DMS 273 (cell line): Measurements from ENCODE around the gene TMEM273.
"Not testable (repeated sequence)": the region's sequence is repeated elsewhere in the genome, so short reads cannot be mapped to it uniquely, and the experiment has no call there.

Experiments used
- DNase-seq: peaks from one replicate; lab custom pipeline; 2025; ENCODE audit not compliant: unreplicated experiment; lab: John Stamatoyannopoulos, UW

TMEM273 gene

GRCh38 chr10:49207113-49207512 is 18.9 kb upstream of the TMEM273 start:
- no peak for DNase-seq

- DNase-seq: no peak
Observed at GRCh38 chr10:49205206-49205605, 17.0 kb upstream of the TMEM273 start.

GRCh38 chr10:49204119-49204518 is 15.9 kb upstream of the TMEM273 start:
- DNase-seq: no peak

DNA sequence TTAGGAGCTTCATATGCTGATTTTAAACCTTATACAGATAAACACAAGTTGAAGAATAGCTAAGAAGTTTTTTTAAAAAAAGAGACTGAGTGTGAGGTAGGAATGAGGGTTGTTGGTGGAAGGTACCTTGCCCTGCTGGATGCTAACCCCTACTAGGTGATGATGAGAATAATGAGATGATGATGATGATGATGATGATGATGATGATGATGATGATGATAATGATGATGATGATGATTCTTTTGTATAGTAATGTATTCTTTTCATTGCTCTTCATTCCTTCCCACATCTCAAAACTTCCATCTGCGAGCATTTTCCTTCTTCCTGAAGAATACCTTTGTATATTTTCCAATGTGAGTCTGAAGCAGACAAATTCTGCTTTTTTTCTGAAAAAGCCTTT is 14.1 kb upstream of the TMEM273 start:
- DNase-seq: no peak

DNA sequence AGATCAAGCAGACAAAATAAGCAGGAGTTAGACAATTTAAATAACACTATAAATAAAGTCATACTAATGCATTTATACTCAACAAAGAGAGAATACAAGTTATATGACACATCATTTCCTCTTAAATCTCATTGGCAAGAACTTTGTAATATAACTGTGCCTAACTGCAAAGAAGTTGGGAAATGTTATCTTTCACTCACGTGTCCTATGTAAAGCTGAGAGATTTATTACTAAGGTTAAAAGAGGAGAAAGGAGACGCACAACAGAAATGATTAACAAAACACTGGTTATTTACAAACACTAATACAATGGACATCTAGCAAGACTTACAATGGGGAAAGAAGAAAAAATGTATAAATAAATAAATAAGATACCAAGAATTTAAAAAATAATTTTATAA is 12.7 kb upstream of the TMEM273 start:
- no peak for DNase-seq

GRCh38 chr10:49197171-49197570 is 9.0 kb upstream of the TMEM273 start:
- no peak for DNase-seq

DNA sequence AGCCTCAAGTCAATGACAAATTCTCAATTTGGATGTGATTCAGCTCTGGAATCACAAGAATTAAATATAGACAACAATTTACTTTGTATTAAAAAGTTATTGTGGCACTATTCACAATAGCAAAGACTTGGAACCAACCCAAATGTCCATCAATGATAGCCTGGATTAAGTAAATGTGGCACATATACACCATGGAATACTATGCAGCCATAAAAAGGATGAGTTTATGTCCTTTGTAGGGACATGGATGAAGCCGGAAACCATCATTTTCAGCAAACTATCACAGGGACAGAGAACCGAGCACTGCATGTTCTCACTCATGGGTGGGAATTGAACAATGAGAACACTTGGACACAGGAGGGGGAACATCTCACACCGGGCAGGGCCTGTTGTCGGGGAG is 7.7 kb upstream of the TMEM273 start:
- not testable (repeated sequence) for DNase-seq

- no peak for DNase-seq
Observed at GRCh38 chr10:49194212-49194920, 6.2 kb upstream of the TMEM273 start.

GRCh38 chr10:49191349-49191748 is 3.2 kb upstream of the TMEM273 start:
- DNase-seq: no peak

- no peak for DNase-seq
Observed at GRCh38 chr10:49189422-49189821, 1.2 kb upstream of the TMEM273 start.

- no peak for DNase-seq
Observed at GRCh38 chr10:49187044-49187484, 1.1 kb downstream of the TMEM273 start.

DNA sequence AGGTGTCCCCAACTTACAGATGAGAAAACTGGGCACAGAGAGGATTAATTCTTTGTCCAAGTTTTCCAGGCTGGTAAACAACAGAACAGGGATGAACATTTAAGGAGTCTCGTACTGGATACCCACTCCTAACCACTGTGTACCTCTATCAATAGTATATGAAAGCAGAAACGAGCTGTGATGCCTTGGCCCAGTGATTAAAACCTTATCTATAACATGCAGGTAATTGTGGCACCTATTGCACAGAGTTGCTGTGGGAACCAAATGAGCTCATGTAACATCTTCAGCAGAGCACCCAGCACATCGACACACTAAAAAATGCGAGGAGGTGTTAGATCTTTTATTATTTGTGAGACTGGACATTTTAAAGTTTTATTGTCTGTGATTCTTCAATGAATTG is 1.6 kb downstream of the TMEM273 start:
- no peak for DNase-seq

DNA sequence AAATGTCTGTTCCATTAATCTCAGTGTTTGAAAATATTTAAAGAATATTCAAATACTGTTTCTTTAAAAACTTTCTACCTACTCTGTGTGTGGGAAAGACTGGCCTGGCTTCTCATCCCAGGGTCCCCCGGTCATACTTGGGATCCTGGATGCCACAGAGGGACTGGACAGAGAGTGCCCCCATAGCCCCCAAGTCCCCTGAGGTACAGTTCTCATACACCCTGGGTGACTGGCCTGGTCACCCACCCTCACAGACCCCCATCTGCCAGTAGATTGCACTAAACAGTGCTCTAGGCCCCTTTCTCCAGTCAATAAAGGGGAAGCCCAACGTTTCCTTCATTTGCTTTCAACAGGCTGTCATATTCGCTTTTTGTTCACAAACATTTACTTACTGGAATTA is 3.0 kb downstream of the TMEM273 start:
- DNase-seq: no peak

DNA sequence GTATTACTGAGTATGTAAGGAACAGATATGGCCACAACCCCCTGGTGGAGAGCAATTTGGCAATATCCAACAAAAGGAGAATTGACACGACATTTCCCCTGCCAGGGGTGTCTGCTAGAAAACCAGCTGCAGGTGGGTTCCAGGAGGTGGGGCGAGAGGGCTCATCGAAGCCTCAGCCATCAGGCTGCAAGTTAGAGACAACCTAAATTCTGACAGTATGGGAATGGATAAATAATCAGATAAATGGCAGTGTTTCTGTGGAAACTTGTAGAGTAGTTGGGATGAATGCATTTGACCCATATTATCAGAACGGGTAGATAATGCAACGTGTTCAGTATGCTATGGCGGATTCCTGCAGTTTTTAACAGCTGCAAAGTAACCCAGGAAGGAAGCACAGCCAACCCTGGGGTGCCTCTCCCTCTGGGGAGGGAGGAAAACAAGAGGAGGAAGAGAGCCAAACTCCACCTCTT is 3.5 kb downstream of the TMEM273 start:
- DNase-seq: no peak

GRCh38 chr10:49183596-49184542 is 4.3 kb downstream of the TMEM273 start:
- DNase-seq: no peak

GRCh38 chr10:49182776-49183175 is 5.4 kb downstream of the TMEM273 start:
- DNase-seq: no peak

DNA sequence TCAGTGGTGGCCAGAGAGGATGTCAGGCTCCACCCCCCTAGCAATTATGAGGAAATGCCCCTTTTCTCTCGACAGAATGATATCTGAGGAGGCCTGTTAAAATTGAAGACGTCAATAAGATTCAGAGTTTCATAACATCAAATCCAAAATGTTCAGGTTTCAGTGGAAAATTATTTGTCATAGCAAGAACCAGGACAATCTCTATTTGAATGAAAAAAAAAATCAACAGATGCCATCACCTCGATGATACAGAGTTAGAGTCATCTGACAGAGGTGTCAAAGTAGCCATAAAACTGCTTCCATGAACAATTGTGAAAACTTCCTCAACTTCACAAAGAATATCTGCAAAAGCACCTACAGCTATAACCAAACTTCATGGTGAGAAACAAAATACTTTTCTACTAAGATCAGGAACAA is 7.7 kb downstream of the TMEM273 start:
- DNase-seq: no peak

GRCh38 chr10:49179699-49180443 is 8.3 kb downstream of the TMEM273 start:
- no peak for DNase-seq

- no peak for DNase-seq
Observed at GRCh38 chr10:49178489-49179471, 9.4 kb downstream of the TMEM273 start.
